ENCODE data around the gene PEX5L. TPM values are rescaled to one million over a fixed set of nuclear protein-coding genes. Genes with fewer than 3 reads are reported as not detected.

PEX5L gene
- total RNA-seq, 2 experiments from 2014 or later, result 0.35 to 0.70 TPM

- DNase-seq, result no peak
- H3K4me3 Mint-ChIP-seq, result no peak overlapping the region
- peaks cover 16% of the 10 kb centered on the region for H3K27me3 Mint-ChIP-seq
- ChIA-PET POLR2A (no interaction called here), CTCF (no interaction called here)
- no peaks in the 10 kb centered on the region for H3K9me3 Mint-ChIP-seq
- no peaks in the 10 kb centered on the region for H3K4me1 Mint-ChIP-seq
- H3K27ac Mint-ChIP-seq, result no peak overlapping the region
- H3K36me3 Mint-ChIP-seq (ENCODE audit: low read depth), result no peaks in the 10 kb centered on the region
These were observed 139.5 kb downstream of the PEX5L start for GRCh38 chr3:179897231-179897630.

GRCh38 chr3:179896507-179896906 is 140.2 kb downstream of the PEX5L start:
- peaks cover 16% of the 10 kb centered on the region for H3K27me3 Mint-ChIP-seq
- no peak for DNase-seq
- no peaks in the 10 kb centered on the region for H3K4me1 Mint-ChIP-seq
- ChIA-PET CTCF (interaction anchor here (0.6 kb wide), 1 partner anchor 178 kb away, joined by 4 read pairs; no protein-coding TSS in a partner anchor), POLR2A (no interaction called here)
- no peak overlapping the region for H3K4me3 Mint-ChIP-seq
- no peaks in the 10 kb centered on the region for H3K9me3 Mint-ChIP-seq
- H3K27ac Mint-ChIP-seq, result no peak overlapping the region
- no peaks in the 10 kb centered on the region for H3K36me3 Mint-ChIP-seq (ENCODE audit: low read depth)

- Mint-ChIP-seq H3K4me1 (no peaks in the 10 kb centered on the region), H3K9me3 (no peaks in the 10 kb centered on the region), H3K27ac (no peak overlapping the region), H3K36me3 (ENCODE audit: low read depth) (no peaks in the 10 kb centered on the region), H3K27me3 (peaks cover 15% of the 10 kb centered on the region), H3K4me3 (no peak overlapping the region)
- no peak for DNase-seq
- ChIA-PET CTCF (no interaction called here), POLR2A (no interaction called here)
These were observed 141.4 kb downstream of the PEX5L start for GRCh38 chr3:179895330-179895729.

- no peaks in the 10 kb centered on the region for H3K9me3 Mint-ChIP-seq
- CTCF ChIA-PET, result no interaction called here
- H3K27ac Mint-ChIP-seq, result no peak overlapping the region
- no peak for DNase-seq
- POLR2A ChIA-PET, result no interaction called here
- H3K4me3 Mint-ChIP-seq, result no peak overlapping the region
- no peaks in the 10 kb centered on the region for H3K36me3 Mint-ChIP-seq (ENCODE audit: low read depth)
- no peaks in the 10 kb centered on the region for H3K4me1 Mint-ChIP-seq
- H3K27me3 Mint-ChIP-seq, result peaks cover 4% of the 10 kb centered on the region
These were observed 149.3 kb downstream of the PEX5L start for GRCh38 chr3:179887295-179887943.

GRCh38 chr3:179885950-179886349 is 150.8 kb downstream of the PEX5L start:
- H3K4me1 Mint-ChIP-seq, result no peaks in the 10 kb centered on the region
- no peaks in the 10 kb centered on the region for H3K36me3 Mint-ChIP-seq (ENCODE audit: low read depth)
- no peak for DNase-seq
- H3K27me3 Mint-ChIP-seq, result no peaks in the 10 kb centered on the region
- POLR2A ChIA-PET, result no interaction called here
- H3K9me3 Mint-ChIP-seq, result no peaks in the 10 kb centered on the region
- H3K4me3 Mint-ChIP-seq, result no peak overlapping the region
- CTCF ChIA-PET, result no interaction called here
- no peak overlapping the region for H3K27ac Mint-ChIP-seq

- Mint-ChIP-seq H3K27ac (no peak overlapping the region), H3K4me1 (no peaks in the 10 kb centered on the region), H3K36me3 (ENCODE audit: low read depth) (no peaks in the 10 kb centered on the region), H3K9me3 (no peaks in the 10 kb centered on the region), H3K4me3 (no peak overlapping the region), H3K27me3 (peaks cover 6% of the 10 kb centered on the region)
- ChIA-PET POLR2A (no interaction called here), CTCF (no interaction called here)
- no peak for DNase-seq
These were observed 152.6 kb downstream of the PEX5L start for GRCh38 chr3:179884136-179884535.

- Mint-ChIP-seq H3K4me3 (no peak overlapping the region), H3K27ac (no peak overlapping the region), H3K4me1 (no peaks in the 10 kb centered on the region), H3K27me3 (peaks cover 13% of the 10 kb centered on the region), H3K36me3 (ENCODE audit: low read depth) (no peaks in the 10 kb centered on the region), H3K9me3 (no peaks in the 10 kb centered on the region)
- no peak for DNase-seq
- ChIA-PET POLR2A (no interaction called here), CTCF (no interaction called here)
These were observed 154.4 kb downstream of the PEX5L start for GRCh38 chr3:179882292-179882691.

- H3K4me3 Mint-ChIP-seq, result no peak overlapping the region
- ChIA-PET CTCF (no interaction called here), POLR2A (no interaction called here)
- H3K27ac Mint-ChIP-seq, result no peak overlapping the region
- H3K9me3 Mint-ChIP-seq, result no peaks in the 10 kb centered on the region
- H3K36me3 Mint-ChIP-seq (ENCODE audit: low read depth), result no peaks in the 10 kb centered on the region
- no peaks in the 10 kb centered on the region for H3K4me1 Mint-ChIP-seq
- peaks cover 13% of the 10 kb centered on the region for H3K27me3 Mint-ChIP-seq
- no peak for DNase-seq
These were observed 154.9 kb downstream of the PEX5L start for GRCh38 chr3:179881791-179882190.

GRCh38 chr3:179880868-179881267 is 155.9 kb downstream of the PEX5L start:
- Mint-ChIP-seq H3K36me3 (ENCODE audit: low read depth) (no peaks in the 10 kb centered on the region), H3K9me3 (no peaks in the 10 kb centered on the region), H3K27ac (no peak overlapping the region), H3K27me3 (peaks cover 16% of the 10 kb centered on the region), H3K4me3 (no peak overlapping the region), H3K4me1 (no peaks in the 10 kb centered on the region)
- ChIA-PET POLR2A (no interaction called here), CTCF (interaction anchor here (1.8 kb wide), 1 partner anchor 12 kb away, joined by 5 read pairs; no protein-coding TSS in a partner anchor)
- no peak for DNase-seq

- Mint-ChIP-seq H3K27ac (no peak overlapping the region), H3K36me3 (ENCODE audit: low read depth) (no peaks in the 10 kb centered on the region), H3K9me3 (no peaks in the 10 kb centered on the region), H3K4me1 (no peaks in the 10 kb centered on the region), H3K4me3 (no peak overlapping the region), H3K27me3 (peaks cover 17% of the 10 kb centered on the region)
- ChIA-PET POLR2A (no interaction called here), CTCF (interaction anchor here (0.6 kb wide), 1 partner anchor 320 kb away, joined by 4 read pairs; no protein-coding TSS in a partner anchor)
- DNase-seq, result no peak
These were observed 160.3 kb downstream of the PEX5L start for GRCh38 chr3:179876440-179876839.

GRCh38 chr3:179872842-179873241 is 163.9 kb downstream of the PEX5L start:
- POLR2A ChIA-PET, result no interaction called here
- peaks cover 5% of the 10 kb centered on the region for H3K27me3 Mint-ChIP-seq
- no peaks in the 10 kb centered on the region for H3K9me3 Mint-ChIP-seq
- H3K4me3 Mint-ChIP-seq, result no peak overlapping the region
- H3K4me1 Mint-ChIP-seq, result no peaks in the 10 kb centered on the region
- DNase-seq, result no peak
- no peak overlapping the region for H3K27ac Mint-ChIP-seq
- CTCF ChIA-PET, result no interaction called here
- no peaks in the 10 kb centered on the region for H3K36me3 Mint-ChIP-seq (ENCODE audit: low read depth)

GRCh38 chr3:179871782-179872181 is 165.0 kb downstream of the PEX5L start:
- Mint-ChIP-seq H3K4me3 (no peak overlapping the region), H3K9me3 (no peaks in the 10 kb centered on the region), H3K27ac (no peak overlapping the region), H3K36me3 (ENCODE audit: low read depth) (no peaks in the 10 kb centered on the region), H3K27me3 (peaks cover 4% of the 10 kb centered on the region), H3K4me1 (no peaks in the 10 kb centered on the region)
- ChIA-PET POLR2A (no interaction called here), CTCF (no interaction called here)
- no peak for DNase-seq

GRCh38 chr3:179868715-179869114 is 168.0 kb downstream of the PEX5L start:
- ChIA-PET CTCF (no interaction called here), POLR2A (no interaction called here)
- DNase-seq, result no peak
- Mint-ChIP-seq H3K9me3 (no peaks in the 10 kb centered on the region), H3K36me3 (ENCODE audit: low read depth) (no peaks in the 10 kb centered on the region), H3K27ac (no peak overlapping the region), H3K4me1 (no peaks in the 10 kb centered on the region), H3K4me3 (no peak overlapping the region), H3K27me3 (no peaks in the 10 kb centered on the region)

- POLR2A ChIA-PET, result no interaction called here
- Mint-ChIP-seq H3K4me1 (no peaks in the 10 kb centered on the region), H3K4me3 (no peak overlapping the region), H3K9me3 (no peaks in the 10 kb centered on the region), H3K36me3 (ENCODE audit: low read depth) (no peaks in the 10 kb centered on the region), H3K27ac (no peak overlapping the region), H3K27me3 (no peaks in the 10 kb centered on the region)
- CTCF ChIA-PET, result interaction anchor here (0.9 kb wide), 1 partner anchor 56 kb away, joined by 3 read pairs; no protein-coding TSS in a partner anchor
- DNase-seq, result no peak
These were observed 168.8 kb downstream of the PEX5L start for GRCh38 chr3:179867961-179868360.

All from activated CD4-positive, alpha-beta memory T cell treated with anti-CD3 and anti-CD28 coated beads, Interleukin-2, amount 10 ng/mL, durations not matched to agents 7 days and 5 days (primary cell).